Measurements from ENCODE around the gene ATP2C2.

- TF ChIP-seq ZNF398 (tag by site-specific recombination; IDR thresholded peaks at IDR 0.05), result no peak
- TF ChIP-seq ZNF394 (tag by site-specific recombination; IDR thresholded peaks at IDR 0.05; ENCODE audit: borderline replicate concordance), result no peak
- no peak for TF ChIP-seq ZNF292 (tag by site-specific recombination; IDR thresholded peaks at IDR 0.05; ENCODE audit: borderline replicate concordance, low read depth)
- TF ChIP-seq REST (tag by site-specific recombination; IDR thresholded peaks at IDR 0.05), result no peak
- TF ChIP-seq MYNN (tag by site-specific recombination; IDR thresholded peaks at IDR 0.05; ENCODE audit: borderline replicate concordance), result no peak
- no peak for TF ChIP-seq ZNF23 (tag by site-specific recombination; IDR thresholded peaks at IDR 0.05; ENCODE audit: borderline replicate concordance)
- no peak for TF ChIP-seq ZNF658 (tag by site-specific recombination; IDR thresholded peaks at IDR 0.05)
- no peak for TF ChIP-seq ZNF747 (tag by site-specific recombination; IDR thresholded peaks at IDR 0.05)
- TF ChIP-seq ZBTB44 (tag by site-specific recombination; IDR thresholded peaks at IDR 0.05), result no peak
- TF ChIP-seq MEIS1 (CRISPR knock-in tag; IDR thresholded peaks at IDR 0.05; ENCODE audit: borderline replicate concordance), result no peak
- no peak for TF ChIP-seq YY1 (tag by site-specific recombination; IDR thresholded peaks at IDR 0.05)
- no peak for TF ChIP-seq ZNF596 (tag by site-specific recombination; IDR thresholded peaks at IDR 0.05)
- TF ChIP-seq, protein P1, sequence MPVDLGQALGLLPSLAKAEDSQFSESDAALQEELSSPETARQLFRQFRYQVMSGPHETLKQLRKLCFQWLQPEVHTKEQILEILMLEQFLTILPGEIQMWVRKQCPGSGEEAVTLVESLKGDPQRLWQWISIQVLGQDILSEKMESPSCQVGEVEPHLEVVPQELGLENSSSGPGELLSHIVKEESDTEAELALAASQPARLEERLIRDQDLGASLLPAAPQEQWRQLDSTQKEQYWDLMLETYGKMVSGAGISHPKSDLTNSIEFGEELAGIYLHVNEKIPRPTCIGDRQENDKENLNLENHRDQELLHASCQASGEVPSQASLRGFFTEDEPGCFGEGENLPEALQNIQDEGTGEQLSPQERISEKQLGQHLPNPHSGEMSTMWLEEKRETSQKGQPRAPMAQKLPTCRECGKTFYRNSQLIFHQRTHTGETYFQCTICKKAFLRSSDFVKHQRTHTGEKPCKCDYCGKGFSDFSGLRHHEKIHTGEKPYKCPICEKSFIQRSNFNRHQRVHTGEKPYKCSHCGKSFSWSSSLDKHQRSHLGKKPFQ (tag by site-specific recombination; IDR thresholded peaks at IDR 0.05), result no peak
- TF ChIP-seq ZNF24 (tag by site-specific recombination; IDR thresholded peaks at IDR 0.05), result no peak
These were observed 91.2 kb downstream of the ATP2C2 start for GRCh38 chr16:84459533-84459894.

Measured in HEK293 (cell line).